HuH-7.5 (cell line): ENCODE data around the gene ASB18.

Experiments
- DNase-seq: peaks from one replicate; pipeline ENCODE4 v3.0.0; 2011; ENCODE audit warnings: low spot score

Gene ASB18

DNA sequence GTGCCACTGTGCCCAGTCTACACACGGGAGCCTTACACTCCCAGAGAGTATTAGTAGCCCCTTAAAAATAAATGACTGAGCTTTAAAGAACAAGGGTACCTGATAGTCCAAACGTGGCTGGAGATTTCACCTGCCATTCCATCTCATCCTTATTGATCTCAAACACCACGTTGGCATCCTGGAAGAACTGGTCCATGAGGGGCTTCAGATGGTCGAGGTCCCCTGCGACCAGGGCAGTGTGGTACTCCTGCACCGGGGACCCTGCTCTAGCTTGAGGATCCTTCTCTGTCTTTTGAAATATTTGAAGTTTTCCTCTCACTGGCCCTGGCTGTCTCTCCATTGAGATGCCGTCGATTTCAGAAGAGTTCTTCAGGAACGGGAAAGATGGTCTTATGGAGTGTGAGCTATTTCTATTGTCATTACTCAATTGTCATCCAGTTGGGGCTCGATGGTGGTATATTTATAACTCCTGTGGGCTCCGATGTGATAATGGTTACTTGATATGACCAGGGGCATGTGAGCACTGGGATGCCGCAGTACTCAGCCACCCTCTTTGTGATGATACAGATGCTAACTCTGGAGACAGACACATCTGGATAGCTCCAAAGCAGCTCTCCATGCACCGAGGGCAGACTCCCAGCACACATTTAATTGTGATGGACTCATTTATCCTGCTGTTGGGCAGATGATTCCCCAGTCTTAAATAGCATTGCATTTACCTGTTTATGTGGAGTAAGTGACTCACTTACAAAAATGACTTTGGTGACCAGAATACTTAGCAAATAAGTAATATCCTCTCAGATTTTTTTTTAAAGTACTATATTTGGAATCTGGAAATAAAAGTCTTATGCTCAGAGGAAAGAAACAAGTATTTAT lies 22.8 kb downstream of the ASB18 start:
- DNase-seq: no peak

DNA sequence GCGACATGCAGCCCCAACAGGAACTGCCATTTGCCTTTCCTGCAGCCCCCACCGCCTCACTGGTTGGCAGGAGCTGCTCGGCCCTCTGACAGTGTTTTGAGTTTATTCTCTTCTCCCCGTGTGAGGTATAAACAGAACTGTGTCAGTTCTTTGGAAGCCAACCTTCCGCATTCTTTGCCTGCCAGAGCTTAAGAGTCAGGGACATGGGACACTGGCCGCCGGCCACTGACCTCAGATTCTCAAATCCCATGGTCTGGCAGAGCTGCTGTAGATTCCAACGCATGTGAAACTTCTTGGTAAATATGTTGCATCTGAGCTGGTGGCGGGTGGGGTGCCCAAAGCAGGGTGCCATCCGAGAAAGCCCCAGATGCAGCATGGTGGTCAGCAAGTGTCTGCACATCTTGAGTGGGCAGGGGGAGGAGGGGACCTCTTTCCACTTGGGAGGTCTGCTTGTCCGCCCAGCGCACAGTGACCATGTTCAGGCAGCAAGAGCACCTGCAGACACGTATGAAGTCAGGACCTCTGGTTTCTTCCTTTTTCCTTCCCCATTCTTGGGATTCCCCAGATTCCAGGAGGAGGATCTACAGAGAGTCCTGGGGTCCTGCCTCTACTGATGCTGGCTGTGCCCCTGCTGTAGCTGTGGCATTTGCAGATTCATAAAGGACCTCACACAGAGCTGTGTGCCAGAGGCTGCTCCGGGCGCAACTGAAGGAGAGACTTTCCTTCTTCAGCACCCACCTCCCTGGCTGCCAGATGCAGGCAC lies 23.8 kb downstream of the ASB18 start:
- no peak for DNase-seq

DNA sequence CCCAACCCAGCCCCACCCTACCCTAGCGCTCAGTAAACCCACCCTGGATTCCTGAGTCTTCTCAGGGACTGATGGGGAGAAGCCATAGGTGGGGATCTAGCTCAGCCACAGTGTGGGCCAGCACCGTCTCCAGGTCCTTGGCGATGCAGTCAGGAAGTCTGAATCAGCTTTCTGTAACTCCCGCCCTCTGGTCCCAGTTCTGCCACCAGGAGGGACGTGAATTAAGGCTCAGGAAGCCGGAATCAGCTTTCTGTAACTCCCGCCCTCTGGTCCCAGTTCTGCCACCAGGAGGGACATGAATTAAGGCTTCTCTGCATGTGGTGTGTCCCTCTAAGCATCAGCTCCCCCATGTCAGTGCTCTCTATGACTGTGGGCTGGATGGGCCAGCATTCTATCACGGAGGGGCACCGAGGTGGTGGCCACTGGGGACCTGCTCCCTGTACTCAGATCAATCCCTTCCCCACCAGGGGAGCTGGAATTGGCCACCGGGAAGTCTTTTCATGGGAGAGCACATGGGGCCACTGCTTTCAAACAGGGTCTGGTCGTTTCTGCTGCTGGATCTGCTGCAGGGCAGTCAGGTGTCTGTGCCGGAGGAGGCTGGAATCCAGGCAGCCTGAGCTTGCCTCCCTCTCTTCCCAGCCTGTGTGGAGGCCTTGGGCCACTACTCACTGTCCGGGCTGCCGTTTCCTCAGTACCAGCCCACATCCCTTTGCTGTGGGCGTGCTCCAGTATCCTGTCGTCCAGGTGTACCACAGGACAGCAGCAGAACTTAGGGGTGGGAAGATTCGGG lies 24.7 kb downstream of the ASB18 start:
- no peak for DNase-seq

- no peak for DNase-seq
Observed at GRCh38 chr2:236238751-236239150, 25.5 kb downstream of the ASB18 start.

GRCh38 chr2:236237468-236238190 lies 26.6 kb downstream of the ASB18 start:
- no peak for DNase-seq

GRCh38 chr2:236236559-236237452 lies 27.4 kb downstream of the ASB18 start:
- DNase-seq: no peak

- DNase-seq: no peak
Observed at GRCh38 chr2:236229186-236229585, 35.0 kb downstream of the ASB18 start.

GRCh38 chr2:236223675-236224074 lies 40.5 kb downstream of the ASB18 start:
- no peak for DNase-seq

GRCh38 chr2:236221798-236222197 lies 42.4 kb downstream of the ASB18 start:
- no peak for DNase-seq

DNA sequence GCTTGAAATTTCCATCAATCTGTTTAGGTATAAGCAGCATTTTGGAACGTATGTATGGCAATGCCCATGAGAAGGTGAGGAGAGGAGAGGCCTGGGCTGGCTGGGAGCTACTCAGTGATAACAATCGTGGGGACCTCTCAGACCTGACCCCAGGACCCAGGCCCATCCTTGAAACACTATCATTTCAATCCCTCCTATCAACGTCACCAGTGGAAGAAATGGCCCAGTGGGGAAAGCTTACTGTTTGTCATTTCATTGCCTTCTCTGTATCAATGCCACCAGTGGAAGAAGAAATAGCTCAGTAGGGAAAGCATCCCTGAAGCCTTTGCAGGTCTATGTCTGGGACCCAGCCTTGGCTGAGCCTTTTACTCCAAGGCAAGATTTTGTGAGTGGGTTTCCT lies 44.8 kb downstream of the ASB18 start:
- DNase-seq: no peak

DNA sequence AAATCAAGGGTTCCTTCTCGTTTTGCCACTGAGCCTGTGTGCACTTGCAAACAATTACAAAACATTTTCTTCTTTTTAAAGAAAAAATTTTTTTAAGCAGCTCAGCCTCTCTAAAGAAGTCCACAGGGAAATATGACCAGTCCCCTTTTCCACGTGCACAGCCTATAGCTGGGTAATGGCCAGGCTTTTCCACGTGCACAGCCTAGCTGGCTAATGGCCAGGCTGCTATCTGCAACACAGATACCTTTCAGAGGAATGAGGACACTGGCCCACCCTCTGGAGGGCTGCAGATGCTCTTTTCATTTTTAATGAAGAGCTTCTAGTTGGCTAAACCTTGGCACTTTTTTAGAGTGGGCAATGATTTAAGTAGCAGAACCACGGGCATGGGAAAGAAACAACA lies 46.3 kb downstream of the ASB18 start:
- no peak for DNase-seq

DNA sequence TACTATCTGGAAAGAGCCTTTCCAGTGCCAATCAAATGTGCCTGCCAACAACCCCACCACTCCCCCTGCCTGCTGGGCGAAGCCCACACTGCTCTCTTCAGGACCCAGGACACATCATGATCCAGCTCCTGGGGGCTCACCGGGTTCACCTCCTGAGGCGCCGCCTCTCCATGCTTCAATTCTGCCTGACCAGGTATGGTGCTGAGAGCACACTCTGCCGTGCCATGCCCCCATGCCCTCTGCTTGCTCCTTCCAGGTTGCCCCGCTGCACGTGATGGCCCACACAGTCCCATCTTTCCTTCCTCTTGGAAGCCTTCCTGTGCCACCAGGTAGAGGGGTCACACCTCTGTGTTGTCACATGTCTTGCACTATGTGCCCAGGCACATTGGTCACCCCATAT lies 47.5 kb downstream of the ASB18 start:
- DNase-seq: no peak

DNA sequence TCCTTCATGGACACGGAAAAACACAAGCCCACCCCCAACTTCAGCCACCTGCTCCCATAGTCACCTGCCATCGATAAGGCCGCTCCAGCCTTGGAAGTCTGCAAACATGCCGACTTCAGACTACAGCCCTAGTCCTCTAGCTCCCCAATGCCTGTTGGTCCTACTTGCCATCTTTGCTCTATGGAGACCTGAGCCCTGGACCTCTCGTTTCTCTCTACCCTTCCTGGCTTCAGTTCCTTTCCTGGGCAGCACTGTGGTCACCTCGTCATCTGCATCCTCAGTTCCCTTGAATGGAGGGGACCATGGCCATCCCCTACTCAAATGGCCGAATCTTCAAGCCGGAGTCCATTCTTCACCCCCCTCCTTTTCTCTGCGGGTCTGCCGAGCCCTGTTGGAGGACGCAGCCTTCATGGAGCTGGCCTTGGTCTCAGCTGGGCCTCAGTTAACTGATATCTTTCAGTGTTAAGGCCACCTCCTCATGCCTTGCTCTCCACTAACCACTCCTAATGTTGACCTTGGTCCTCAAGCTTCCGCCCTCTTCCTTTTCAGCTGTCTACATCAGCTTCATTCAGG lies 48.4 kb downstream of the ASB18 start:
- no peak for DNase-seq

DNA sequence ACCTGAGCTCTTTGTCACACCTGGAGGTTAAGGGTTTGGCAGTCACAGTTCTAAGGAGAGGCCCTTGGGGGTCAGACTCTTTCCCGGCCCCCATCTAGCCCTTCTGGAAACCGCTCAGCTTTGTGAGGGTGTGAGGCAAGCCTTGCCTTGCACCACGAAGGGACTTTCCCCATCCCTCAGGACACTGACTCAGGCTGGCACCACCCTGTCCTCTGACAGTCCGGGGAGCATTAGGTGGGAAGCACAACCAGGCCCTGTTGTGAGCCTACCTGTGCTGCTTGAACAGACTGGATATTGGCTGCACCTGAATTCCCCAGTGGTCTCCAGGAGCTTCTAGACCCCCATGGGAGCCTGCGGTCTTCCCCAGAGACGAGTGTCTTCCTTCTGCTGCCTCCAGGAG lies 49.0 kb downstream of the ASB18 start:
- DNase-seq: no peak

DNA sequence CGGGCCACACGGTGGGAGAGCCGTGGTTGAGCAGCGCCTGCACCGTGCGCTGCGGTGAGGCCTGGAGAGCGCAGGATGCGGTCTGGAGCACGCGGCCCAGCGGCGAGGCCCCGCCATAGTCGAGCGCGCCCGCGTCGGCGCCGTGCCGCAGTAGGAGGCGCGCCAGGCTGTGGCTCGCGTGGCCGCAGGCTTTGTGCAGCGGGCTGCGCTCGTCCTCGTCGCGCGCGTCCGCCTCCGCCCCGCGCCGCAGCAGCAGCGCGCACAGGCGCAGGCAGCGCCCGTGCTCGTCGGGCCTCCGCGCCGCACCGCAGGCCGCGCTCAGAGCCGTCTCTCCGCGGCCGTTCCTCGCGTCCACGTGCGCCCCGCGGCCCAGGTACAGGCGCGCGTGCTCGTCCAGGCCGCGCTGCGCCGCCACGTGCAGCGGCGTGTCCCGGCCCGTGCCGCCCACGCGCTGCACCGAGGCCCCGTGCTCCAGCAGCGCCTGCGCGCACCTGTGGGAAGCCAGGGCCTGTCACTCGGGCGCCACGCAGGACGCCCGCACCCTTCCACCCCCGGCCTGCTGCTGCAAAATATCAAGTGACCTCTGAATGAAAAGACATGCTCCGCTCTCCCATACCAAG lies 49.7 kb downstream of the ASB18 start:
- no peak for DNase-seq

DNA sequence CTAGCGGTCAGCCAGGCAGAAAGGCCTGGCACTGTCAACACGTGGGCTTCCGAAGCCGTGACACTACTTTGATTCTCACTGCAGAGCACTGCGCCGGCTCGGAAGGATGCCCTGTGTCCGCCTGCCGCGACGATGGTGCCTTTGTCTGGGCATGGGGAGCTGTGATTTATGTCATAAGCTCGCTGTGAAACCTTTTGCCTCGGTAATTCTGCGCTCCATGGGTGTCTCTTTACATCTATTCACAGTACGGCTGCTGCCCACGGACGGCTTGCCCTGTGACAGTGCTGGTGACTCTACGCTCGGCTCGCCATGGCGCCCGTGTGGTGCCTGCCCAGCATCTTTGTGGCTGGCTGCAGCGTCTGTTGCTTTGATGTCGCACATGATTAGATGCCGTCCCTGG lies 52.9 kb downstream of the ASB18 start:
- DNase-seq: no peak

DNA sequence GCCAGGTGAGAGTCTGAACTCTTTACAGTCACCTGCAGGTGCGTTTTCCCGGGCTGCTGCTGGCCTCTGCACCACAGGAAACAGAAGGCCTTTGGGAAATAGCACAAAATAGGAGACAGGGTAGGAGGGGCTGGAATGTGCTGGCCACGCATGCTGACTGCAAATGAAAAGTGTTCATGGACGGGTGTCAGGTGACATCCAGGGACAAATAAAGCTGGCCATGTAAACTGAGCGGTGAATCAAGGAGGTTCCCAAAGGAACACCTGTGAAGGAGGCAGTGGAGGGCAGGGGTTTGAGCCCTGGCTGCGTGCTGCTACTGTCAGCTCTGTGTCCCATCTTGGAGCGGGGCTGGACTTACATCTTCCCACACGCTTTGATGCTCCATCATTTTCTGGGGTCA lies 53.7 kb downstream of the ASB18 start:
- DNase-seq: no peak

- no peak for DNase-seq
Observed at GRCh38 chr2:236209996-236210395, 54.2 kb downstream of the ASB18 start.

GRCh38 chr2:236209535-236209934 lies 54.7 kb downstream of the ASB18 start:
- DNase-seq: no peak
